H1 (cell line): ENCODE measurements around the gene MAPK8IP2. TPM values are rescaled to one million over a fixed set of nuclear protein-coding genes. Genes with fewer than 3 reads are reported as not detected.

Experiments used
- ASH2L ChIP-seq: fragments of 200-600, 300-600 bp; sonication (generic); IDR thresholded peaks from one replicate; pipeline ENCODE4 v1.7.1; 2017; ENCODE audit warnings: low read length
- BACH1 ChIP-seq: IDR thresholded peaks from 2 replicates; pipeline ENCODE4 v1.6.1; 2012; ENCODE audit warnings: low read length, improper control_type of control experiment
- CREB1 ChIP-seq: IDR thresholded peaks from 2 replicates; pipeline ENCODE4 v1.6.1; 2012; ENCODE audit warnings: inconsistent platforms
- ZNF274 ChIP-seq: IDR thresholded peaks from 2 replicates; pipeline ENCODE4 v1.7.0; 2012; ENCODE audit warnings: low read length, borderline replicate concordance; ENCODE audit errors: extremely low read depth
- polyA plus RNA-seq, 7 experiments: library from polyadenylated mRNA; depleted of rRNA in 3 of 7; stranded (reverse) in 5 of 7; unstranded in 2 of 7; fragments of >200 nt in 5 of 7; fragments of 200-250 nt in 2 of 7; gene quantifications; 1 replicate in 5 of 7; 2 replicates in 1 of 7; 4 replicates in 1 of 7; pipeline versions ENCODE4 v1.2.1 to v1.2.3, GENCODE V29; 2011 to 2013; ENCODE audit warnings: missing spikeins in 2 of 7, mixed read lengths in 2 of 7
- total RNA-seq: library from RNA; stranded (reverse); fragmentation: NEBNext Ultra II Directional; extraction: Animal tissue kit (Norgen Biotek cat#: 25700); gene quantifications from 2 replicates; pipeline ENCODE4 v1.2.1, GENCODE V29; 2021

Gene MAPK8IP2
- total and polyA plus RNA-seq, 2 of the 8 experiments (the other 6 are each of a cell fraction or from before 2014, with no cell fraction given) = 1.5 to 5.5 TPM

GRCh38 chr22:50605002-50605612 lies 4.5 kb downstream of the MAPK8IP2 start (continued):
- TF ChIP-seq ASH2L (no peak), ZNF274 (no peak), CREB1 (no peak), BACH1 (no peak)
